ENCODE measurements around the gene CREB5.

CREB5 gene

DNA sequence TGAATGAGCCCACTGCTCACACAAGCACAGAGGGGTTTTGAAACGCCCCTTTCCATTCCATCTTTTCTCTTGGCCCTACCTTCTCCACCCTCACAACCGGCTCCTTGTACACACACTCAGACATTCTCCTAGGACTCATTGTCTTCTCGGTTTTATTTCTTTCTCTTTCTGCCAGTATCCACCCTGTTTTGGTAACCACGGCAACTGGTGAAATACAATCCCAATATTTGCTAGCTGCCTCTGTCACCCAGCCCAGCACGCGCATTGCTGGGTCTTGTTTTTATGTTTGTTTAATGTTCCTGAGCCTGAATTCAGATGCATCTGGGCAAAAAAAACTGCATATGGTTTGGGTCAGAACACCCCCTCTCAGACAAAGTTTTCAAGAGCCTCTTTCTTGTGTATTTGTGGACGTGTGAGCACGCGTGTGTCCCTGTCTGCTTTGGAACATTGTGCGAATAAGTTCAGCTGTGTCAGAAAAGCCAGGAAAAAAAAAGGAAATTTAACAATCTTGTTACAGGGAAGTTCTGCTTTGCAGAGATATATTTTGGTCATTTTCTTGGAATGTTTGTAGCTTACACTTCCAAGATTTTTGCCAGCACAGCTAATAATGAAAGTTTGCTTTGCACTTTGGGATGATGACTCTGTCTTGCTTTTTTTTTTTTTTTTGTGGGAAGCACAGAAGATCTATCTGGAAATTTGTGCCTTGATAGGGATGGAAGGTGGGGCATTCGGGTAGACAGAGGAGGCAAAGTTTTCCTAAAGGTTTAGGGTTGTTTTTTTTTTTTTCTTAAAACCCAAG is 320.0 kb downstream of the CREB5 start:
- DNase-seq: no peak
- H3K4me1 Mint-ChIP-seq: no peaks in the 10 kb centered on the region
- no peaks in the 10 kb centered on the region for H3K36me3 Mint-ChIP-seq
- H3K27me3 Mint-ChIP-seq: peaks cover 10% of the 10 kb centered on the region
- no peak overlapping the region for H3K4me3 Mint-ChIP-seq
- H3K27ac Mint-ChIP-seq: no peak overlapping the region
- H3K9me3 Mint-ChIP-seq: no peaks in the 10 kb centered on the region
- CTCF ChIA-PET: interaction anchor here (0.7 kb wide), 1 partner anchor 102 kb away, joined by 3 read pairs; no protein-coding TSS in a partner anchor

DNA sequence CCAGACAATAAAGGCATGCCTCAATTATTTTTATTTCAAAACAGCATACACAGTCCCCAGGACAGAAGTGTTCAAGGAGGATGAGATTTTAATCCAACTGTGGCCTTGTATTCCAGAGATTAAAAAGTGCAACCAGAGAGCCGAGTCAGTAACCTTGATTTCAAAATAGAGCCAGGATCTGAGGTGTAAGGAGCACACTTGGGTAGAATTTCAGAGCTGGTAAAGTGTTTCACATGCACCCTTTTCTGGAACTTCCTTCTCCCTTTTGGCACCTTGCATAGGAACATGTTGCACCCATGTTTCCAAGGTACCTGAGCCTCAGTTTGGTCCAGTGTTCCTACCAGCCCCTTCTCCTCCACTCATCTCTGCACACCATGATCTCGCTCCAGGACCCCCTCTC is 320.7 kb downstream of the CREB5 start:
- CTCF ChIA-PET: no interaction called here
- Mint-ChIP-seq H3K4me3 (no peak overlapping the region), H3K4me1 (no peaks in the 10 kb centered on the region), H3K27ac (no peak overlapping the region), H3K27me3 (peaks cover 10% of the 10 kb centered on the region), H3K36me3 (no peaks in the 10 kb centered on the region), H3K9me3 (no peaks in the 10 kb centered on the region)
- DNase-seq: no peak

DNA sequence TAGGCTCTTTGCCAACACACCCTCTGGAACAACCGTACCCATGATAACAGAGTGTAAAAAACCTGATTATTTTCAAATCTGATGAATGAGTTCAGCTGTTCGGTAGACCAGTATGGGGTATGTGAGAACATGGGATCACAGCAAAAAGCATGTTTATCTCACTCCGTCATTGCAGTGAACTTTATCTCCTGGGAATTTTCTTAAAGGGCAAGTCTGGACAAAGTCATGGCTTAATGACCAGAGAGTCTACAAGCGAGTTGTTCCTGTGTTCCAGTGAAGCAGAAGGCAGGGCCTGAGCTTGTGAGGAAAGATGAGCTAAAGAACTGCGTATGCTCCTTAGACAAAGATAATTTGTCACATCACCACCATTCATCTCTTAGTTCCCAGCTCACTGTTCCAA is 326.1 kb downstream of the CREB5 start:
- H3K27me3 Mint-ChIP-seq: peaks cover 2% of the 10 kb centered on the region
- no peaks in the 10 kb centered on the region for H3K9me3 Mint-ChIP-seq
- CTCF ChIA-PET: no interaction called here
- H3K4me3 Mint-ChIP-seq: no peak overlapping the region
- no peaks in the 10 kb centered on the region for H3K36me3 Mint-ChIP-seq
- H3K27ac Mint-ChIP-seq: no peak overlapping the region
- DNase-seq: no peak
- no peaks in the 10 kb centered on the region for H3K4me1 Mint-ChIP-seq

DNA sequence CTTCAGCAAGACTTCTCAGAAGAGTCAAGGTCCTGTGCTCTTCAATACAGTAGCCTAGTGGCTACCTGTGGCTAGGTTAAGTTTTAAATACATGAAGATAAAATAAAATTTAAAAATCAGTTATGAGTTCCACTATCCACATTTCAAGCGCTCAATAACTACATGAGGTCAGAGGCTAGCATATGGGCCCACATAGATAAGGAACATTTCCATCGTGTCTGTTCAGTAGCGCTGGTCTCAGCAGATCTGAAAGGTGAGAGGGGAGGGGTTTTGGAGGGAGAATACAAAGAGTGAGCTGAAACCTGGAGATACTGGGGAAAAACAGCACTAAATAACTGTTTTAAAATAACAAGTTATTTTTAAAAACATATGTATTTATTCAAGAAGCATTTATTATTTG is 326.8 kb downstream of the CREB5 start:
- no peaks in the 10 kb centered on the region for H3K4me1 Mint-ChIP-seq

DNA sequence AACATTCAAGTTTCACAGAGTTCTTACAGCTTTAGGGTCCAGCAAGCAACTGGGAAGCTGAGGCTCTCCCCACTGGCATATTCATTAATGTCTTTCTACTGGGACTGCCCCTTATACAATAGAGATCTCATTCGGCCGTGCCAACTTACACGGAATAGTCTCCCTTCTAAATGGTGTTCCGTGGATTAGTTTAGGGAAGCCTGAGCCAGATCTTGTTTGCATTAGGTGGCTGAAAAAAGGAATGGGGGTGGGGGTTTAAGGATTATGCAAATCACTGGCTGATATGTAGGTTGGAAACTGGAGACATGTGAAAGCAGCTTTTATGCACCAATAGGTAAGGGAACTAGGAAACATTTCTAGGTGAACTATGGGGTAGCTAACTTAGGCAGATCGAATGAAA is 327.5 kb downstream of the CREB5 start:
- H3K4me1 Mint-ChIP-seq: no peaks in the 10 kb centered on the region
- H3K27me3 Mint-ChIP-seq: no peaks in the 10 kb centered on the region
- no peak overlapping the region for H3K4me3 Mint-ChIP-seq
- H3K9me3 Mint-ChIP-seq: no peaks in the 10 kb centered on the region
- DNase-seq: no peak
- CTCF ChIA-PET: no interaction called here
- H3K36me3 Mint-ChIP-seq: no peaks in the 10 kb centered on the region
- H3K27ac Mint-ChIP-seq: no peak overlapping the region

More for the DNA sequence above, 326.8 kb downstream of the CREB5 start:
- Mint-ChIP-seq H3K9me3 (no peaks in the 10 kb centered on the region), H3K27me3 (no peaks in the 10 kb centered on the region), H3K4me3 (no peak overlapping the region), H3K36me3 (no peaks in the 10 kb centered on the region), H3K27ac (no peak overlapping the region)
- DNase-seq: no peak
- CTCF ChIA-PET: no interaction called here

DNA sequence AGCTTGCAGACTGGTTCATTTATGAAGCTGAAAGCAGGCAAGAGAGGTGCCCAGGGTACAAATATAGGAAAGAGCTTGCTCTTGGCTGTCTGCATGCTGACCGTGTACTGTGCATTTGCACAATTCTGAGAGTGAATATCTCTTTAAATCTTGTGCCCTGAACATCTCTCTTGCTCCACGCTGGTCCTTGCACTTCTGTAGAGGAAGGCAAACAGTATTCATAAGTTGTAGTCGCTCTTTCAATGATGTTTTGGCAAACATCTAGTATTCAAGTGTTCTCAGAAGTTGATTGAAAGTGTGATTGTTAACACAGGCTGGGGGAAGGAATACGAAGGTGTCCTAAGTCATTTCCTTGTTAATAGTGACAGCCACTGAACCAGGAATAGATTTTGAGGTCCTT is 332.6 kb downstream of the CREB5 start:
- Mint-ChIP-seq H3K36me3 (no peaks in the 10 kb centered on the region), H3K4me3 (no peak overlapping the region), H3K27ac (no peak overlapping the region), H3K4me1 (no peaks in the 10 kb centered on the region), H3K27me3 (no peaks in the 10 kb centered on the region), H3K9me3 (peaks cover 2% of the 10 kb centered on the region)
- CTCF ChIA-PET: no interaction called here
- no peak for DNase-seq

DNA sequence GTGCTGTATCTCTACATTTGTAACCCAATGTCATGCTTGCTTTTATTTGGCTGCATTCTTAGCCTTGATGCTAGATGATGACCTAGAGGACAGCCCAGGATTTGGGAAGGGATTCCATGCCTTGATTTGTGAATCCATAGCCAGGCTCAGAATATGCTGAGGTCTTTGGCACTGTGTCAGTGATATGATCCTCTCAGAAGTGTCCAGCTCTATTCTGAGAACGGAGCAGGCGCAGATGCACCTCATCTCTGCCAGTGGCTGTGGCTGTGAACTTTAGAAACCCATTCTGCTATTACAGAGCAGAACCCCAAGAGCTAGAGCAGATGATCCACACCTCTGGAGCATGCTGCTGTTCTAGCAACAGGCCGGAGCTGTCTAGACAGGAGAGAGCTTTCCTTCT is 333.0 kb downstream of the CREB5 start:
- CTCF ChIA-PET: no interaction called here
- Mint-ChIP-seq H3K4me1 (no peaks in the 10 kb centered on the region), H3K4me3 (no peak overlapping the region), H3K27me3 (no peaks in the 10 kb centered on the region), H3K36me3 (no peaks in the 10 kb centered on the region), H3K9me3 (peaks cover 2% of the 10 kb centered on the region), H3K27ac (no peak overlapping the region)
- no peak for DNase-seq

DNA sequence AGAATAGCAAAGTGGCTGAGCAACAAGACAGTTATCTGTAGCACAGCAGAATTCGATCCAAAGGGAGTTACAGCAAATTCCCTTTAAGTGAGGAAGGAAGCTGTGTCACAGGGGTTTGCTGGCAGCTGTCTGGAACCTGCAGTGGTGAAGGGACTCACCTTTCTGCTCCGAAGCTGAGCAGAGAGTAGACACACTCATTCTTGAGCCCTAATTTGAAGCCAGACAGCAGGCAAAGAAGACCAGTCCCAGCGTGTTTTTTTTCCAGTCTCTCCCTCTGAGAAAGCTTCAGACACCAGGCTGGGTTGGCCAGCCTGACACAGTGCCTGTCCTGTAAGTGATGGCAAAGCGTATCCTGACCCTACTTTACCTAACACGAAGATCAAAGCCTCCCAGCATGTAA is 335.1 kb downstream of the CREB5 start:
- no peaks in the 10 kb centered on the region for H3K27me3 Mint-ChIP-seq
- CTCF ChIA-PET: no interaction called here

DNA sequence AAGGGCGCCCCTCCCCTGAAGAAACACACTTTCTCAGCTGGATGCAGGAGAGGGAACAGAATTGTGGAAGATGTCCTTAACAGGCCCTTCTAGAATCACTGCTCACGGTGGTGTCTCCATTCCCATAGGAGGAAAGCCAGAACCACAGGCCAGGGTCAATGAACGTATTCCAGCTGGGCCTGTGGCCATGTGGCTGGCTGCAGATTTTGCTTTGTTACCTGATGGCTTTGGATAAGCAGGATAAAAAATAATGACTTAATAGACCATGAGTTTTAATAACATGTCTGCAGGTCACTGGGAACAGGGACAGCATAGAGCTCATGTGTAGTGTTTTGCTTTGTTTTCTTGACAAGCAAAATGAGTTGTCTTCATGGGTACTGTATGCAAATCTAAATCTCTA is 335.5 kb downstream of the CREB5 start:
- CTCF ChIA-PET: no interaction called here
- Mint-ChIP-seq H3K4me3 (no peak overlapping the region), H3K27ac (no peak overlapping the region), H3K27me3 (no peaks in the 10 kb centered on the region), H3K4me1 (no peaks in the 10 kb centered on the region), H3K9me3 (peaks cover 2% of the 10 kb centered on the region), H3K36me3 (no peaks in the 10 kb centered on the region)
- no peak for DNase-seq

More for the DNA sequence above, 335.1 kb downstream of the CREB5 start:
- no peak overlapping the region for H3K4me3 Mint-ChIP-seq
- no peak overlapping the region for H3K27ac Mint-ChIP-seq
- no peak for DNase-seq
- peaks cover 2% of the 10 kb centered on the region for H3K9me3 Mint-ChIP-seq
- no peaks in the 10 kb centered on the region for H3K4me1 Mint-ChIP-seq
- no peaks in the 10 kb centered on the region for H3K36me3 Mint-ChIP-seq

DNA sequence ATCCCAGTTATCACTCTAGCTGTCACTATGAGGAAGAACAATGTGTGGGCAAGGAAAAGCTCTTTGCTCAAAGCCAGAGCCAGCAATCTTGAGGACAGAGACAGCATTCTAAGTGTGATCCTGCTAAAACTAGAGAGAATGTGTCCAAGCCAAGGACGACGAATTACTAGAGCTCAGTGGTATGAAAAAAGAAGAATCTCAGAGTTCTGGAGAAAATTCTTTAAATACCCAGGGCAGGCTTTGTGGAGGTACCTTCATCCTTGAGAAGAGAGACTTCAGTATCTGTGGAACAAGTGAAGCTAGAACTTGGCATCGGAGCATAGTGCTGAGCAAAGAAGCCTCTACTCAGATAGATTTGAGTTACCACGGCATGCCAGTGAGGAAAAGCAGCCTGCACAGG is 336.0 kb downstream of the CREB5 start:
- H3K4me3 Mint-ChIP-seq: no peak overlapping the region
- CTCF ChIA-PET: no interaction called here
- no peak overlapping the region for H3K27ac Mint-ChIP-seq
- no peaks in the 10 kb centered on the region for H3K36me3 Mint-ChIP-seq
- no peaks in the 10 kb centered on the region for H3K27me3 Mint-ChIP-seq
- no peak for DNase-seq
- H3K9me3 Mint-ChIP-seq: peaks cover 2% of the 10 kb centered on the region
- no peaks in the 10 kb centered on the region for H3K4me1 Mint-ChIP-seq

DNA sequence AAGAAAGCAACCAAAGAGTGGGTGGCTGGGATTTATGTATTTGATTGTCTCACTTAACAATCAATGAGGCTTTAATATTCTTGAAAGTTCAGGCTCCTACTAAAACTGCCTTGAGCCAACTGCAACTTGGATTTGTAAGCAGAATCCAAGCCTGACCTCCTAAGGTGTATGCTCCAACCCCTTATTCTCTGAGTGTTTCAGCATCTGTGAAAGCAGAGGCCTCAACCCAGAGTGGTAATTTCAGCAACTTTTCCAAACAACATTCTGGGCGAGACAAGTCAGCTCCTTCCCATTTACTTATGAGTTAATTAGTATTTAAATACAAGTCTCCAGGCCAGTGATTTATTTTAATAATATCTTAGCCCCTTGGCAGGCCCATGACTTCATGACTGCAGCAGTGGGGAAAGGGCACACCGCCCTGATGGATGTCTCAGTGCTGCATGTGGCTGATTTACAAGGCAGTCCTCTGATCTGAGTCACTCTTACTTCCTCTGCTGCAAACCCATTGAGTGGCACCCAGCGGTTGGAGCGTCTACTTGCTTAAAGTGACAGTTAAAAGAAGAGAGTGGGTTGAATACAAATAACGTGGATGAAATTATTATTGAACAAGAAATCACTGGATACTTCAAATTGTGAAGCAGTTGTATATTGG is 336.7 kb downstream of the CREB5 start:
- Mint-ChIP-seq H3K27me3 (no peaks in the 10 kb centered on the region), H3K9me3 (peaks cover 2% of the 10 kb centered on the region), H3K36me3 (no peaks in the 10 kb centered on the region), H3K4me3 (no peak overlapping the region), H3K27ac (no peak overlapping the region), H3K4me1 (no peaks in the 10 kb centered on the region)
- no peak for DNase-seq
- CTCF ChIA-PET: no interaction called here

DNA sequence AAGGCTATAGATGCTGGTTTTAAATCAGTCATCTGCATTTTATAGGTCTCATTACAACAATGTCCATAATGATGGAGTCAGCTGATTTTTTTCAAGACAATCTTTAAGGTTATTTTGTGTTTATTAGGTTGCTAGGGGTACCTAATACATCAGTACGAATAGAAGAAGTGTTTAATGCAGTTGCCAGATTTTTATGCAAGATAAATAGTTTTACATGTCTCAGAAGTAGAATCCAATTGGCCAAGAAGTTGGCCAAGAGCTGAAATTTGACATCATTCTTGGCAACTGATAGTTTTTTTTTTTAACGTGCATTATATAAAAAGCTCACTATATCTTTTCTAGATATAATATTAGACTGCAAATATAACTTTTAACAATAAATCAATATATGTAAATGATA is 337.3 kb downstream of the CREB5 start:
- H3K4me3 Mint-ChIP-seq: no peak overlapping the region
- H3K27ac Mint-ChIP-seq: no peak overlapping the region
- no peaks in the 10 kb centered on the region for H3K27me3 Mint-ChIP-seq
- no peak for DNase-seq
- peaks cover 2% of the 10 kb centered on the region for H3K9me3 Mint-ChIP-seq
- CTCF ChIA-PET: no interaction called here
- H3K36me3 Mint-ChIP-seq: no peaks in the 10 kb centered on the region
- H3K4me1 Mint-ChIP-seq: no peaks in the 10 kb centered on the region

DNA sequence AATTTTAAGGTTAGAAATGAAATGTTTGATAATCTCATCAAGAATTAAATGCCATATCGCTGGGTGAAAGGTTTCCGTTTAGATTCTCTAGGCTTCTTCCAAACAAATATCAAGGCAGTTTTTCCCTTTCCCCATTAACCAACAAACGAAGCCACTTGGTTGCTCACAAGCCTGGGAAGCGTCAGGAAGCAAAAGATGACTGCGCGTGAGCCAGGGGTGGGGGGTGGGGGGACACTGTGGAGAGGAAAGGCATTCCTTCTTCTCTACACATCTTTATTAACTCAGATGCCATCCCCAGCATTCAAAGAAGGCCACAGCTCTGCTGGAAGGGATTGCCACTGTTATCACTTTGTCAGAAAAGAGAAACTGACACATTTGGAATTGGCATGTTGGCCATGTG is 338.7 kb downstream of the CREB5 start:
- CTCF ChIA-PET: no interaction called here
- Mint-ChIP-seq H3K36me3 (no peaks in the 10 kb centered on the region), H3K4me3 (no peak overlapping the region), H3K27ac (no peak overlapping the region), H3K4me1 (no peaks in the 10 kb centered on the region), H3K9me3 (no peaks in the 10 kb centered on the region), H3K27me3 (no peaks in the 10 kb centered on the region)
- DNase-seq: no peak

DNA sequence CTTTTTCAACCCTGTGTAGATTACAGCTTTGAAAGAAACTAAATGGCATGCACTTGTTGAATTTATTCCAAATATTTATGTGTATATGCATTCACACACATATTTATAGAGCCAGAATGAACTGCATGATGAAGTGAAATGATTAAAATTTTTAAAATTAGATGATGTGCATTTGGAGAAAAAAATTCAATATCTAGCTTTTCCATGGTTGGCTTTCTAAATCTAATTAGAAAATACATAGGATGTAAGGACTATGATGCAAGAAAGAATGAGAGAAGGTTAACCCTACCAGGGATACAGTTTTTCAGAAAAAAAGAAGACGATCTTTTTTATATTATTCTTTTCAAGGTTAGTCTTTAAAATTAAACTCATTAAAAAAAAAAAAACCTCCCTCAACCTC is 341.3 kb downstream of the CREB5 start:
- CTCF ChIA-PET: no interaction called here
- H3K27ac Mint-ChIP-seq: no peak overlapping the region
- no peak overlapping the region for H3K4me3 Mint-ChIP-seq
- H3K9me3 Mint-ChIP-seq: no peaks in the 10 kb centered on the region
- no peak for DNase-seq
- no peaks in the 10 kb centered on the region for H3K36me3 Mint-ChIP-seq
- no peaks in the 10 kb centered on the region for H3K27me3 Mint-ChIP-seq
- no peaks in the 10 kb centered on the region for H3K4me1 Mint-ChIP-seq

DNA sequence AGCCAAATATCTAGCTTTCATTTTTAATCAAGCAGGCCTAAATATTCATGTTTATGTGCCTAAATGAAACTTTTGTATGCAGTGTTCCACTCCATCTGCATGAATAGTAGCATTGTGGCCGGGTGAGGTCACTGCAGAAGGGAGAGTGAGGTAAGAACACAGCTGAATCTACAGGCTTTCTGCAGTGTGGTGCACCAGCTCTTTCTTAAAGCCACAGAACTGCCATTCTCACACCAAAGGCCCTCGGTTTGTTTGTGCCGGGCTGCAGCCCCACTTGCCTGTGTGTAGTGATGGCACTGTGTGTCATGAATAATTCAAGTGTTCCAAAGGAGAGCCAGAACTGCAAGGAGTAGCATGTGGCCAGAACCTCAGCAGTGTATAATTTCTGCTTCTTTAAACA is 341.7 kb downstream of the CREB5 start:
- no peaks in the 10 kb centered on the region for H3K36me3 Mint-ChIP-seq
- no peaks in the 10 kb centered on the region for H3K4me1 Mint-ChIP-seq
- H3K27ac Mint-ChIP-seq: no peak overlapping the region
- no peak overlapping the region for H3K4me3 Mint-ChIP-seq
- H3K9me3 Mint-ChIP-seq: no peaks in the 10 kb centered on the region
- H3K27me3 Mint-ChIP-seq: no peaks in the 10 kb centered on the region
- CTCF ChIA-PET: no interaction called here
- DNase-seq: no peak

Data from activated naive CD4-positive, alpha-beta T cell treated with anti-CD3 and anti-CD28 coated beads, Interleukin-2, amount 10 ng/mL, durations not matched to agents 7 days and 5 days (primary cell).